ENCODE measurements around the gene SSC5D.

DNA sequence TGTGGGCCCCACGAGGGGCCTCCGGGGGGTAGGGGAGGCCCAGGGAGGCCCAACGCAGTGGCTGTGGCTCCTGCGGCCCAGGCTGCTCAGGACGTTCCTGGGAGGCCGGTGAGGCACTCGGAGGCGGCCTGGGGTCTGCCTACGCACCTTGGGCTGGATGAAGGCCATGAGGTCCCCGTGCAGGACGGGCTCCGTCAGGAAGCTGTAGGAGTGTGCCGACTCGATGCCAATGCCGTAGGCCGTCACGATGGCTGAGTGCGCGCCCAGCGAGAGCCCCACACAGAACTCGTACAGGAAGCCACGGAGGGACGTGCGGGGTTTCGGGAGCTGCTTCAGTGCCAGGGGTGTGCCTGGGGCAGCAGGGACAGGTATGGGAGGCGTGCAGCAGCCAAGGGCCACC is 42.8 kb downstream of the SSC5D start:
- TF ChIP-seq EZH2phosphoT487 (IDR thresholded peaks at IDR 0.05; ENCODE audit: insufficient read depth, low read depth), result no peak
- TF ChIP-seq EZH2 (IDR thresholded peaks at IDR 0.05; ENCODE audit: insufficient read depth, poor library complexity, severe bottlenecking), result no peak

Measured in GM23248 (cell line).